ENCODE measurements around the gene TMEM258.

The TMEM258 gene

GRCh38 chr11:61753672-61754071 is 38.7 kb downstream of the TMEM258 start:
- no peaks in the 10 kb centered on the region for H3K36me3 ChIP-seq (ENCODE audit: control insufficient read depth in 2 of 2, insufficient read depth in 1 of 2, low read length in 2 of 2)
- TF ChIP-seq ZFP69B (tag by site-specific recombination; IDR thresholded peaks at IDR 0.05) (no peak), ZNF76 (tag by site-specific recombination; IDR thresholded peaks at IDR 0.05; ENCODE audit: borderline replicate concordance, low read depth) (no peak), ZNF324 (tag by site-specific recombination; IDR thresholded peaks at IDR 0.05) (no peak), INSM2 (tag by site-specific recombination; IDR thresholded peaks at IDR 0.05) (no peak), ZNF26 (tag by site-specific recombination; IDR thresholded peaks at IDR 0.05) (no peak), ZNF157 (tag by site-specific recombination; IDR thresholded peaks at IDR 0.05) (no peak), ZNF10 (tag by site-specific recombination; IDR thresholded peaks at IDR 0.05) (no peak), ZNF555 (tag by site-specific recombination; conservative IDR thresholded peaks at IDR 0.05) (no peak), PRDM1 (tag by site-specific recombination; IDR thresholded peaks at IDR 0.05) (no peak), ZNF138 (tag by site-specific recombination; IDR thresholded peaks at IDR 0.05; ENCODE audit: borderline replicate concordance) (no peak), ZBTB20 (tag by site-specific recombination; IDR thresholded peaks at IDR 0.05) (no peak), ZNF529 (tag by site-specific recombination; IDR thresholded peaks at IDR 0.05; ENCODE audit: insufficient replicate concordance) (no peak)
- H3K27ac ChIP-seq (ENCODE audit: extremely low read depth, low read depth, low read length): no peak overlapping the region
- H3K9me3 ChIP-seq (ENCODE audit: control insufficient read depth, insufficient read depth, low read depth, low read length): no peaks in the 10 kb centered on the region
- ChIA-PET POLR2A (interaction anchor here (0.6 to 1.1 kb wide), 2 partner anchors 26 to 293 kb away, joined by 3 to 4 read pairs; no protein-coding TSS in a partner anchor), CTCF (interaction anchor here (0.6 to 1.7 kb wide), 11 partner anchors 8 to 355 kb away, joined by 3 to 7 read pairs (median 3); no protein-coding TSS in a partner anchor)
- H3K4me1 ChIP-seq (ENCODE audit: control insufficient read depth, insufficient read depth, low read length): no peaks in the 10 kb centered on the region; the same call in 1 of the 2 replicates
- H3K4me3 ChIP-seq (ENCODE audit: low read depth, low read length): no peak overlapping the region

DNA sequence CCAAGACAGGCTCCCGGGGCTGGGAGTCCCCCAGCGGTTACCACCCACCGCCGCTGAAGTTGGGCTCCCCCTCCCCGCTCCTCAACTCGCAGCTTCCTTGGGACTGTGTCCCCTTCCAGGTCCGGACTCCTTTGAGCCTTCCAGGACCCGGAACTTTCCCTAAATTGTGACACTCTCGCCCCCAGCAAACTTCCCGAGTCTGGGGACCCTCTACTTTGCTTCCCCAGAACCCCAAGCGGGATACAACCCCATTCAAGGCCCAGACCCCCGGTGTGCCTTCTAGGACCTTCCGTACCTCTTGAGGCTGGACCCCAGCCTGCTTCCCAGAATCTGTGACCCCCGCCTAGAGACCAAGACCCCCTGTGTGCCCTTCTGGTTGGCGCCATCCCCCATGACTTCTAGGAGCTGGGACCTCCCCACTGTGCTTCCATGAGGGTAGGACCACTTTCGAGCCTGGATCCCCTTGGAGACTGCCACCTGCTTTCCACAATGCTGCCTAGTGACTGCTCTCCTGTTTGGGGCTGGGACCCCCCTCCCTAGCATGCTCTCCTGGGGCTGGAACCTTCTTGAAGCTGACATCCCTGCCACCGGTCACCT is 39.4 kb downstream of the TMEM258 start:
- CTCF ChIA-PET: interaction anchor here (0.5 to 1.7 kb wide), 11 partner anchors 9 to 625 kb away, joined by 3 to 7 read pairs (median 3); no protein-coding TSS in a partner anchor
- H3K27ac ChIP-seq (ENCODE audit: extremely low read depth, low read depth, low read length): no peak overlapping the region
- H3K4me3 ChIP-seq (ENCODE audit: low read depth, low read length): peak overlapping the region; percentile 34
- POLR2A ChIA-PET: interaction anchor here (0.6 to 1.1 kb wide), 2 partner anchors 27 to 294 kb away, joined by 3 to 4 read pairs; no protein-coding TSS in a partner anchor
- no peaks in the 10 kb centered on the region; the same call in 1 of the 2 replicates for H3K4me1 ChIP-seq (ENCODE audit: control insufficient read depth, insufficient read depth, low read length)
- H3K9me3 ChIP-seq (ENCODE audit: control insufficient read depth, insufficient read depth, low read depth, low read length): no peaks in the 10 kb centered on the region
- no peaks in the 10 kb centered on the region for H3K36me3 ChIP-seq (ENCODE audit: control insufficient read depth in 2 of 2, insufficient read depth in 1 of 2, low read length in 2 of 2)
- TF ChIP-seq ZNF23 (tag by site-specific recombination; IDR thresholded peaks at IDR 0.05; ENCODE audit: borderline replicate concordance): no peak
- TF ChIP-seq ZNF596 (tag by site-specific recombination; IDR thresholded peaks at IDR 0.05): no peak
- no peak for TF ChIP-seq TRIM28 (IDR thresholded peaks at IDR 0.05; ENCODE audit: borderline replicate concordance, low read length)
- TF ChIP-seq HIC1 (tag by site-specific recombination; IDR thresholded peaks at IDR 0.05): no peak
- no peak for TF ChIP-seq BCL11B (tag by site-specific recombination; IDR thresholded peaks at IDR 0.05; ENCODE audit: low read depth)
- no peak for TF ChIP-seq HOXC10 (CRISPR knock-in tag; IDR thresholded peaks at IDR 0.05)
- TF ChIP-seq SP7 (tag by site-specific recombination; IDR thresholded peaks at IDR 0.05): no peak
- TF ChIP-seq KLF8 (tag by site-specific recombination; IDR thresholded peaks at IDR 0.05): no peak
- peak; percentile 81; the same call in 1 of the 2 replicates for TF ChIP-seq GLIS2 (tag by site-specific recombination; IDR thresholded peaks at IDR 0.05)
- no peak for TF ChIP-seq ZNF140 (tag by site-specific recombination; IDR thresholded peaks at IDR 0.05)
- TF ChIP-seq MZF1 (tag by site-specific recombination; IDR thresholded peaks at IDR 0.05; ENCODE audit: borderline replicate concordance): no peak
- no peak for TF ChIP-seq ZNF785 (tag by site-specific recombination; IDR thresholded peaks at IDR 0.05)
- no peak for TF ChIP-seq ZNF350 (tag by site-specific recombination; IDR thresholded peaks at IDR 0.05)

All from HEK293 (cell line).